Measurements from ENCODE around the gene ZC3H8. TPM values are rescaled to one million over a fixed set of nuclear protein-coding genes. Genes with fewer than 3 reads are reported as not detected.

The ZC3H8 gene
- total RNA-seq, 3 donors from 2014 or later = 17.0 to 38.3 (median 17.0) TPM

- no peak overlapping the region for H3K27ac ChIP-seq
- DNase-seq (ENCODE audit: low spot score in 2 of 2) = no peak
- no peak overlapping the region for H3K4me3 ChIP-seq
- no peaks in the 10 kb centered on the region for H3K36me3 ChIP-seq
- H3K9me3 ChIP-seq = no peaks in the 10 kb centered on the region
- intact Hi-C loops (cut with DNase I; ENCODE audit: low total_unique reads) = no loop called here
- no peak for TF ChIP-seq POLR2AphosphoS5 (IDR thresholded peaks at IDR 0.05)
- TF ChIP-seq, protein P1, sequence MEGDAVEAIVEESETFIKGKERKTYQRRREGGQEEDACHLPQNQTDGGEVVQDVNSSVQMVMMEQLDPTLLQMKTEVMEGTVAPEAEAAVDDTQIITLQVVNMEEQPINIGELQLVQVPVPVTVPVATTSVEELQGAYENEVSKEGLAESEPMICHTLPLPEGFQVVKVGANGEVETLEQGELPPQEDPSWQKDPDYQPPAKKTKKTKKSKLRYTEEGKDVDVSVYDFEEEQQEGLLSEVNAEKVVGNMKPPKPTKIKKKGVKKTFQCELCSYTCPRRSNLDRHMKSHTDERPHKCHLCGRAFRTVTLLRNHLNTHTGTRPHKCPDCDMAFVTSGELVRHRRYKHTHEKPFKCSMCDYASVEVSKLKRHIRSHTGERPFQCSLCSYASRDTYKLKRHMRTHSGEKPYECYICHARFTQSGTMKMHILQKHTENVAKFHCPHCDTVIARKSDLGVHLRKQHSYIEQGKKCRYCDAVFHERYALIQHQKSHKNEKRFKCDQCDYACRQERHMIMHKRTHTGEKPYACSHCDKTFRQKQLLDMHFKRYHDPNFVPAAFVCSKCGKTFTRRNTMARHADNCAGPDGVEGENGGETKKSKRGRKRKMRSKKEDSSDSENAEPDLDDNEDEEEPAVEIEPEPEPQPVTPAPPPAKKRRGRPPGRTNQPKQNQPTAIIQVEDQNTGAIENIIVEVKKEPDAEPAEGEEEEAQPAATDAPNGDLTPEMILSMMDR (IDR thresholded peaks at IDR 0.05) = no peak
- no peak for TF ChIP-seq POLR2A (IDR thresholded peaks at IDR 0.05)
- H3K4me1 ChIP-seq = no peaks in the 10 kb centered on the region
- H3K27me3 ChIP-seq = no peaks in the 10 kb centered on the region
Observed at GRCh38 chr2:112175333-112175732, 79.5 kb downstream of the ZC3H8 start.

GRCh38 chr2:112174383-112174782 lies 80.5 kb downstream of the ZC3H8 start:
- TF ChIP-seq, protein P1 (IDR thresholded peaks at IDR 0.05) = no peak
- TF ChIP-seq POLR2AphosphoS5 (IDR thresholded peaks at IDR 0.05) (no peak), POLR2A (IDR thresholded peaks at IDR 0.05) (no peak)
- H3K4me3 ChIP-seq = no peak overlapping the region
- no peaks in the 10 kb centered on the region for H3K4me1 ChIP-seq
- no peaks in the 10 kb centered on the region for H3K36me3 ChIP-seq
- H3K27ac ChIP-seq = no peak overlapping the region
- no peaks in the 10 kb centered on the region for H3K9me3 ChIP-seq
- intact Hi-C loops (cut with DNase I; ENCODE audit: low total_unique reads) = no loop called here
- DNase-seq (ENCODE audit: low spot score in 2 of 2) = no peak
- H3K27me3 ChIP-seq = no peaks in the 10 kb centered on the region

- Histone ChIP-seq H3K27me3 (no peaks in the 10 kb centered on the region), H3K36me3 (no peaks in the 10 kb centered on the region), H3K4me1 (no peaks in the 10 kb centered on the region), H3K4me3 (no peak overlapping the region), H3K27ac (no peak overlapping the region), H3K9me3 (no peaks in the 10 kb centered on the region)
- intact Hi-C loops (cut with DNase I; ENCODE audit: low total_unique reads) = no loop called here
- DNase-seq (ENCODE audit: low spot score in 2 of 2) = no peak
- TF ChIP-seq POLR2AphosphoS5 (IDR thresholded peaks at IDR 0.05) = no peak
- TF ChIP-seq POLR2A (IDR thresholded peaks at IDR 0.05) = no peak
- TF ChIP-seq, protein P1 (IDR thresholded peaks at IDR 0.05) = no peak
Observed at GRCh38 chr2:112173646-112174319, 81.1 kb downstream of the ZC3H8 start.

GRCh38 chr2:112170495-112170894 lies 84.3 kb downstream of the ZC3H8 start:
- Histone ChIP-seq H3K27ac (no peak overlapping the region), H3K4me3 (no peak overlapping the region), H3K4me1 (no peaks in the 10 kb centered on the region), H3K27me3 (no peaks in the 10 kb centered on the region), H3K36me3 (no peaks in the 10 kb centered on the region), H3K9me3 (no peaks in the 10 kb centered on the region)
- no peak for DNase-seq (ENCODE audit: low spot score in 2 of 2)
- intact Hi-C loops (cut with DNase I; ENCODE audit: low total_unique reads) = no loop called here
- no peak for TF ChIP-seq POLR2A (IDR thresholded peaks at IDR 0.05)

- Histone ChIP-seq H3K9me3 (no peaks in the 10 kb centered on the region), H3K27ac (no peak overlapping the region), H3K27me3 (no peaks in the 10 kb centered on the region), H3K4me3 (no peak overlapping the region), H3K36me3 (no peaks in the 10 kb centered on the region), H3K4me1 (no peaks in the 10 kb centered on the region)
- DNase-seq (ENCODE audit: low spot score in 2 of 2) = no peak
- intact Hi-C loops (cut with DNase I; ENCODE audit: low total_unique reads) = no loop called here
- TF ChIP-seq POLR2A (IDR thresholded peaks at IDR 0.05) = no peak
- no peak for TF ChIP-seq POLR2AphosphoS5 (IDR thresholded peaks at IDR 0.05)
- TF ChIP-seq, protein P1 (IDR thresholded peaks at IDR 0.05) = no peak
Observed at GRCh38 chr2:112168422-112169124, 86.3 kb downstream of the ZC3H8 start.

Data from breast epithelium (tissue), 4 donors.